CD8-positive, alpha-beta memory T cell (primary cell): Measurements from ENCODE around the gene HDAC8. TPM values are rescaled to one million over a fixed set of nuclear protein-coding genes. Genes with fewer than 3 reads are reported as not detected.
A peak's percentile ranks its signal among the peaks of the same experiment; 100 is the strongest.

Experiments used
- CTCF ChIA-PET: fragments of 350-600 bp; sonication (Branson Sonifier 250); formaldehyde crosslinking; loops from one replicate; lab custom pipeline; 2021; ENCODE audit warnings: antibody characterized with exemption; lab: Charles Lee
- POLR2A ChIA-PET: fragments of 350-600 bp; sonication (Branson Sonifier 250); formaldehyde crosslinking; loops from one replicate; lab custom pipeline; 2021; ENCODE audit warnings: antibody characterized with exemption; lab: Charles Lee
- DNase-seq, 5 donors: peaks; one replicate each; pipeline versions ENCODE4 v3.0.0 to v3.0.0-alpha.2; 2020 to 2022; ENCODE audit warnings: mixed read lengths in 1 of 5
- H3K27ac ChIP-seq: one replicate; pipeline ENCODE4 v1.7.0; 2013; ENCODE audit warnings: low read depth, mild to moderate bottlenecking, low read length, moderate library complexity
- H3K27me3 ChIP-seq: 2 replicates; pipeline ENCODE4 v1.7.0; 2013; ENCODE audit warnings: low read length, mild to moderate bottlenecking; ENCODE audit not compliant: insufficient read depth, poor library complexity, severe bottlenecking
- H3K36me3 ChIP-seq: 2 replicates; pipeline ENCODE4 v1.7.0; 2013; ENCODE audit warnings: mild to moderate bottlenecking, low read length, moderate library complexity; ENCODE audit not compliant: insufficient read depth
- H3K4me1 ChIP-seq: 2 replicates; pipeline ENCODE4 v1.7.0; 2013; ENCODE audit warnings: mild to moderate bottlenecking, low read length, moderate library complexity; ENCODE audit not compliant: insufficient read depth
- H3K4me3 ChIP-seq: 2 replicates; pipeline ENCODE4 v1.7.0; 2013; ENCODE audit warnings: mild to moderate bottlenecking, low read length
- H3K9me3 ChIP-seq: 2 replicates; pipeline ENCODE4 v1.7.0; 2013; ENCODE audit warnings: mild to moderate bottlenecking, low read length
- H3K27ac Mint-ChIP-seq, 8 donors: one replicate each; pipeline ENCODE4 v1.8.0; 2020 to 2021; ENCODE audit warnings: mixed read lengths in 8 of 8, mild to moderate bottlenecking in 6 of 8, inconsistent platforms in 3 of 8, moderate library complexity in 3 of 8
- H3K27me3 Mint-ChIP-seq, 2 donors: one replicate each; pipeline ENCODE4 v1.8.0; 2020 to 2021; ENCODE audit warnings: mixed read lengths in 2 of 2, mild to moderate bottlenecking in 1 of 2, moderate library complexity in 1 of 2
- H3K36me3 Mint-ChIP-seq, 3 donors: one replicate each; pipeline ENCODE4 v1.8.0; 2020 to 2021; ENCODE audit warnings: mixed read lengths in 3 of 3, inconsistent platforms in 1 of 3, mild to moderate bottlenecking in 1 of 3
- H3K4me1 Mint-ChIP-seq, 3 donors: one replicate each; pipeline ENCODE4 v1.8.0; 2020 to 2021; ENCODE audit warnings: mixed read lengths in 3 of 3, inconsistent platforms in 1 of 3, mild to moderate bottlenecking in 1 of 3
- H3K4me3 Mint-ChIP-seq, 7 donors: one replicate each; pipeline ENCODE4 v1.8.0; 2020 to 2021; ENCODE audit warnings: mixed read lengths in 7 of 7, mild to moderate bottlenecking in 6 of 7, moderate library complexity in 4 of 7, inconsistent platforms in 2 of 7
- H3K9me3 Mint-ChIP-seq, 5 donors: one replicate each; pipeline ENCODE4 v1.8.0; 2020 to 2022; ENCODE audit warnings: mixed read lengths in 5 of 5, mild to moderate bottlenecking in 3 of 5, moderate library complexity in 2 of 5, inconsistent platforms in 1 of 5
- polyA plus RNA-seq: library from polyadenylated mRNA; unstranded; fragments of 300-500 nt; fragmentation: Illumina TruSeq; gene quantifications from one replicate; pipeline ENCODE4 v1.2.3, GENCODE V29; 2021
- total RNA-seq, 2 experiments: library from RNA; stranded (reverse); gene quantifications; one replicate each; pipeline ENCODE4 v1.2.3, GENCODE V29; 2021

Gene HDAC8
- total and polyA plus RNA-seq, 3 experiments from 2014 or later: 16.4 to 17.8 (median 17.3) TPM

- no peak overlapping the region for H3K27ac ChIP-seq
- H3K4me1 Mint-ChIP-seq: no peaks in the 10 kb centered on the region
- POLR2A ChIA-PET: no interaction called here
- no peaks in the 10 kb centered on the region for H3K4me1 ChIP-seq
- no peak for DNase-seq
- H3K9me3 Mint-ChIP-seq: peaks cover 0 to 2% (median 0%) of the 10 kb centered on the region in 5 donors
- CTCF ChIA-PET: no interaction called here
- no peaks in the 10 kb centered on the region for H3K36me3 ChIP-seq
- H3K27ac Mint-ChIP-seq: peak overlapping the region in 1 of 8 donors; percentile 16
- no peaks in the 10 kb centered on the region for H3K36me3 Mint-ChIP-seq
- peaks cover 0 to 17% of the 10 kb centered on the region in 2 donors for H3K27me3 Mint-ChIP-seq
- H3K27me3 ChIP-seq: no peaks in the 10 kb centered on the region
- no peaks in the 10 kb centered on the region for H3K9me3 ChIP-seq
- no peak overlapping the region for H3K4me3 Mint-ChIP-seq
- no peak overlapping the region for H3K4me3 ChIP-seq
Measured at GRCh38 chrX:72316408-72317110, 256.1 kb downstream of the HDAC8 start.

GRCh38 chrX:72314881-72315280, 257.8 kb downstream of the HDAC8 start:
- Mint-ChIP-seq H3K4me3 (no peak overlapping the region), H3K27ac (no peak overlapping the region), H3K27me3 (peaks cover 1 to 17% of the 10 kb centered on the region in 2 donors), H3K36me3 (no peaks in the 10 kb centered on the region), H3K4me1 (no peaks in the 10 kb centered on the region), H3K9me3 (peaks cover 0 to 2% (median 0%) of the 10 kb centered on the region in 5 donors)
- H3K27ac ChIP-seq: no peak overlapping the region
- H3K27me3 ChIP-seq: no peaks in the 10 kb centered on the region
- no peaks in the 10 kb centered on the region for H3K9me3 ChIP-seq
- DNase-seq: no peak
- H3K4me1 ChIP-seq: no peaks in the 10 kb centered on the region
- no peaks in the 10 kb centered on the region for H3K36me3 ChIP-seq
- ChIA-PET CTCF (no interaction called here), POLR2A (no interaction called here)
- H3K4me3 ChIP-seq: no peak overlapping the region

DNA sequence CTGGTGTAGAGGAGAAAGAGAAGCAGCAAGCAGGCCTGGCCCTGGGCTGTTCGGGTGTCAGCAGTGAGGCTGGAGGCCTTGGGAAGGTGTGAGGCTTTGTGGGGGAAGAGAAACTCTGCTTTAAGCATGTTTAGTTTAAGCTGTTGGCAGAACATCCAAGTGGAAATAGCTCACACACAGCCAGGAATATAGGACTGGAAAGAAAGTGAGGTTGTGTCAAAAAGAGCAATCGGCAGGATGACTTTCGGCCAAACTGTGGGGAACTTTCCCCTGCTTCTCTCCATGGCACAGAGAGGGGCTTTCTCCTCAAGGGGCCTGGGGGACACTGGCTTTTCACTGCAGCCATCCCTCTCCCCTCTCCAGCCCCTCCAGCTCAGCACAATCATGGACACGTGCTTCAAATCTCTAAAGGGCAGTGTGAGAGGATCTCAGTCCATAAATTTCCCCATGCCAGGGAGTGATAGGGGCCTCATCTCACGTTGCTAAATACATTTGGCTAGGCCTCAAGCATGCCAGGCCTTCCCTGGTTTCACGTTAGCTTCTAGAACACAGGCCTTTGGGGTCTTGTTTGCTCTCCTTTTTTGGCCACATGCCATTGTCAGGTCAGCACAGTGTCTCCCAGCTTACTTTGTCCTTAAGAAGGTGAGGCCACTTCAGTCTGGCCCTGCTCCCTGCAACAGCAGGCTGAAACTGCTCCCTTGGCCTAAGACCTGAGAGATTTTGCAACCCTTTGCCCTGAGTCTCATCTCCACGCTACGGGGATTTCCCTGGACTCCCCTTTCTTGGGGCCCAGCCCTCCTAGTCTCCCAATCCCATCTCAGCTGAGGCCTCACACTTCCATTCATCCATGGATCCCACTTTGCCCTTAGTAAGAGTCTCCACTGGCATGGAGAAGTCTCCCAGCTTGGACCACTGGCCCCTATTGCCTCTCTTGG, 258.7 kb downstream of the HDAC8 start:
- Mint-ChIP-seq H3K27ac (no peak overlapping the region), H3K9me3 (peaks cover 0 to 2% (median 0%) of the 10 kb centered on the region in 5 donors), H3K36me3 (no peaks in the 10 kb centered on the region), H3K4me3 (no peak overlapping the region), H3K4me1 (peaks cover 3 to 5% (median 4%) of the 10 kb centered on the region in 3 donors), H3K27me3 (peaks cover 9 to 16% of the 10 kb centered on the region in 2 donors)
- Histone ChIP-seq H3K36me3 (no peaks in the 10 kb centered on the region), H3K27me3 (peaks cover 9% of the 10 kb centered on the region), H3K4me3 (no peak overlapping the region), H3K9me3 (no peaks in the 10 kb centered on the region), H3K4me1 (no peaks in the 10 kb centered on the region), H3K27ac (no peak overlapping the region)
- ChIA-PET POLR2A (no interaction called here), CTCF (no interaction called here)
- no peak for DNase-seq

DNA sequence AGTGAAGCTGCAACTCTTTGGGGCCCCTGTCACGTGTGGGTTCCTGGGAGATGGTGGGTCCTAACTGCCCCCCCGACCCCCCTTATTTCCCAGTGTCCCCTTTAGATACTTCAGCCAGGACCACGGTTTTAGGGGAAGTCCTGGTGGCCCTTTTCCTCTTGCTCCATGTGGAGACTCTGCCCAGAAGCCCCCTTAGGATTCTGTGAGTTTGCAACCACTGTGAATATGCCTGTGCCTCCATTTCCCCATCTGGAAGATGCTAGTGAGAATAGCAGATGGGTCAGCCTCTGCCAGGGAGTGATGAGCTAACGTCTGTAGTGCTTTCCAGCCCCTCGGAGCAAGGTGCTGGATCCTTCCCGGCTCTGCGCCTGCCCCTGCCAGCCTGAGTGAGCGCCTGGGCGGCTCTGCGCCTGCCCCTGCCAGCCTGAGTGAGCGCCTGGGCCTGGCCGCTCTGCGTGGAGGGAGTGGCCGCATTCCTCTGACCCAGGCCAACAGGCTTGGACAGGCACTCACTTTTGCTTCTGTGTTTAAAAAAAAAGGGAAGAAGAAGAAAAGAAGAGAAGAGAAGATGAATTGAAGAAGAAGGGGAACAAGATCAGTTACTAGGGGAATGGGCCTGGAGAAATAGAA, 260.2 kb downstream of the HDAC8 start:
- Mint-ChIP-seq H3K4me3 (no peak overlapping the region), H3K4me1 (peaks cover 18 to 20% (median 19%) of the 10 kb centered on the region in 3 donors), H3K27me3 (peaks cover 25 to 30% of the 10 kb centered on the region in 2 donors)

DNA sequence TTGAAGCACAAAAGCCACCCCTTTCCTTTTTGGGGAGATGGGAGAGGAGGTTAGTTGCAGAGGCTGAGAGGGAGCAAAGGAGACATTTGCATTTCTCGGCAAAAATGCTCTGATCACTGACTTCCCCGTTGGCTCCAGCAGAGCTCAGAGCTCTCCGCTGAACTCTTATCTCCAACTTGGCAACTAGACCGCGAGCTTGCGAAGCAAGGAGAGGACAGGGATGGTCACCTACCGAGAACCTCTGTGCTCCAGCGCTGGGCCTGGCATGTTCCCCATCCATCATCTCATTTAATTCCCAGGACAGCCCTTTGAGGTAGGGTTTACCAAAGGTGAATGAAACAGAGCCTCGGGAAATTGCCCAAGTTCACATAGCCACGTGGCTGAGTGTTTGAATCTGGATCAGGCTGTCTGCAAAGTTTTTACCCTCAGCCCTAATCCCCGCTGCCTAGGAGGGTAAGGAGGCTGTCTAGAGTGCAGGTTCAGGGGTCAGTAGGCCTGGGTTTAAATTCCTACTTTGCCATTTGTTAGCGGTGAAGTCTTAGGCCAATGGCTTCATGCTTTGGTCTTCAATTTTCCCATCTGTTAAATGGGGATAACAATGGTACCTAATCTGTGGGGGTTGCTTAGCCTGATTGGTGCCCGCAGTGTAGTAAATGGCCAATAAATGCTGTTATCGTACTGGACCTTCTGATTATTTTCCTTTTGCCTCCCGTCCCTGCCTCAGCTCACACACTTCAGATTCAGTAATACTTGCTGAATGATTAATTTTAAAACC, 263.2 kb downstream of the HDAC8 start:
- Histone ChIP-seq H3K4me3 (no peak overlapping the region), H3K36me3 (no peaks in the 10 kb centered on the region), H3K4me1 (peaks cover 15% of the 10 kb centered on the region), H3K9me3 (no peaks in the 10 kb centered on the region), H3K27me3 (peaks cover 23% of the 10 kb centered on the region), H3K27ac (no peak overlapping the region)
- CTCF ChIA-PET: no interaction called here
- Mint-ChIP-seq H3K4me1 (peaks cover 28 to 36% (median 29%) of the 10 kb centered on the region in 3 donors), H3K9me3 (peaks cover 0 to 2% (median 0%) of the 10 kb centered on the region in 5 donors), H3K36me3 (peaks cover 0 to 3% (median 2%) of the 10 kb centered on the region in 3 donors), H3K27me3 (peaks cover 36 to 45% of the 10 kb centered on the region in 2 donors), H3K27ac (no peak overlapping the region), H3K4me3 (peak overlapping the region in 6 of 7 donors; percentile 40 to 85 (median 73))
- POLR2A ChIA-PET: no interaction called here
- DNase-seq: no peak

More for the DNA sequence above, 260.2 kb downstream of the HDAC8 start:
- Mint-ChIP-seq H3K27ac (no peak overlapping the region), H3K36me3 (peaks cover 0 to 2% (median 0%) of the 10 kb centered on the region in 3 donors), H3K9me3 (peaks cover 0 to 2% (median 0%) of the 10 kb centered on the region in 5 donors)
- CTCF ChIA-PET: no interaction called here
- Histone ChIP-seq H3K4me1 (peaks cover 4% of the 10 kb centered on the region), H3K27ac (no peak overlapping the region), H3K36me3 (no peaks in the 10 kb centered on the region), H3K27me3 (peaks cover 23% of the 10 kb centered on the region), H3K4me3 (no peak overlapping the region), H3K9me3 (no peaks in the 10 kb centered on the region)
- no peak for DNase-seq
- POLR2A ChIA-PET: no interaction called here

DNA sequence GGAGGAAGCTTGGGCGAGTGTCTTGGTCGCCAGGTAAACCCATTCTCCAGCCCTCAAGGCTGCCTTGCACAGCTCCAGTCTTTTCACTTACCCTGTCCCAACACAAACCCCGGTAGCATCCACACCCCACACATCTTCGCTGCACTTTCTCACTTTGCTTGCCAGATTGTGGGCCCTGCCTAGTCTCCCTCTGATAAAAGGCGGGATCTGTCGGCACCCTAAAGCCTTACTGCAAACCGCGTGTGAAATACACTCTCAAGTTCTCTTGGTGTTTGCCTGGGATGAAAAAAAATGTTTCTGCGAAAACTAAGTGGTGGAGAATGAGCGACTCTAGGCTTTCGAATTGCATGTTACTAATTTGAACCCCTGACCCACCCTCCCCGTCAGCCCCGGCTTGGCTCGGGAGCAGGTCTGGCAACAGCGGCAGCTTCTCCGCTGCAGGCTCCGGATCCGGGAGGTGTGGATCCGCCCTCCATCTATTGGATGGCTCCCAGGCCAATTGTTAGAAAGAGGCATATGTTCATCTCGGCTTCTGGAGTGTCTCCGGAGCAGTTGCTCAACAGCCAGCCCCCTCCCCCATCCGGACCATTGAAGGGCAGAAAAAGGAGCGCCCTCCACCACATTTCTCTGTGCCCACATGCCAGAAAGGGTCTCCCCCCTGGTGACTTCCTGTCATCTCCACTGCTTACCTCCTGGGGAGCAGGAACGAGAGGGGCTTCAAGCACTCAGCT, 263.9 kb downstream of the HDAC8 start:
- H3K4me1 Mint-ChIP-seq: peaks cover 29 to 39% (median 31%) of the 10 kb centered on the region in 3 donors
- H3K36me3 Mint-ChIP-seq: peaks cover 0 to 3% (median 2%) of the 10 kb centered on the region in 3 donors
- no peak overlapping the region for H3K4me3 ChIP-seq
- H3K4me1 ChIP-seq: peaks cover 15% of the 10 kb centered on the region
- H3K4me3 Mint-ChIP-seq: peak overlapping the region; percentile 59 to 85 (median 79)
- peaks cover 40 to 53% of the 10 kb centered on the region in 2 donors for H3K27me3 Mint-ChIP-seq
- peak in 3 of 5 donors; percentile 3 to 12 (median 5) for DNase-seq
- H3K27me3 ChIP-seq: peaks cover 23% of the 10 kb centered on the region
- H3K36me3 ChIP-seq: no peaks in the 10 kb centered on the region
- ChIA-PET POLR2A (no interaction called here), CTCF (interaction anchor here (1.4 kb wide), 1 partner anchor 31 kb away, joined by 4 read pairs; the partner anchor contains the start of gene RPS4X)
- peaks cover 0 to 2% (median 0%) of the 10 kb centered on the region in 5 donors for H3K9me3 Mint-ChIP-seq
- H3K27ac Mint-ChIP-seq: no peak overlapping the region
- no peak overlapping the region for H3K27ac ChIP-seq
- no peaks in the 10 kb centered on the region for H3K9me3 ChIP-seq

- Mint-ChIP-seq H3K27ac (no peak overlapping the region), H3K27me3 (peaks cover 42 to 53% of the 10 kb centered on the region in 2 donors), H3K4me3 (peak overlapping the region; percentile 59 to 86 (median 79)), H3K4me1 (peaks cover 29 to 39% (median 31%) of the 10 kb centered on the region in 3 donors), H3K9me3 (peaks cover 0 to 2% (median 0%) of the 10 kb centered on the region in 5 donors), H3K36me3 (peaks cover 0 to 3% (median 2%) of the 10 kb centered on the region in 3 donors)
- Histone ChIP-seq H3K4me1 (peaks cover 15% of the 10 kb centered on the region), H3K27ac (no peak overlapping the region), H3K4me3 (no peak overlapping the region), H3K36me3 (no peaks in the 10 kb centered on the region), H3K9me3 (no peaks in the 10 kb centered on the region), H3K27me3 (peaks cover 23% of the 10 kb centered on the region)
- DNase-seq: no peak
- ChIA-PET POLR2A (no interaction called here), CTCF (interaction anchor here (1.4 kb wide), 1 partner anchor 31 kb away, joined by 4 read pairs; the partner anchor contains the start of gene RPS4X)
Measured at GRCh38 chrX:72308209-72308565, 264.5 kb downstream of the HDAC8 start.
